Measurements from ENCODE around the gene GTF2A1. TPM values are rescaled to one million over a fixed set of nuclear protein-coding genes. Genes with fewer than 3 reads are reported as not detected.
A peak's percentile ranks its signal among the peaks of the same experiment; 100 is the strongest.
"Not testable (repeated sequence)": the region's sequence is repeated elsewhere in the genome, so short reads cannot be mapped to it uniquely, and the experiment has no call there.

The GTF2A1 gene
- total RNA-seq, 4 donors from 2014 or later, result 18.7 to 25.7 (median 22.9) TPM

DNA sequence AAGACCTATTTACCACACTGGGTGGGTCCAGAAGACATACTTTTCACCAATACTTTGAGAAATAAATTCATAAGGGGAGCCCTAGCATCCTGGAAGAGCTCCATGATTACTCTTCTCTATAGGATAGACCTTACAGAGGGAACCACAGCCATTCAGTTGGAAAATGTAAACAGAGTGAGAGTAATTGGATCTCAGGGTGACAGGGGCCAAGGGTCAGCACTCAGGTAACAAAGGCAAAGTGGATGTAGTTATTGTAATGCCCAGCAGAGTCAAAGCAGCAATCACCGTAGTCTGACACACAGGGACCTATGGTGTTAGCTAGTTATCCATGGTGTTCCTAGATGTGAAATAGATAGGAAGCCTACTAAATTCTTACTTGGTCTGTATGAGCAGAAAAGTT is 10.8 kb upstream of the GTF2A1 start:
- TF ChIP-seq, protein P1, sequence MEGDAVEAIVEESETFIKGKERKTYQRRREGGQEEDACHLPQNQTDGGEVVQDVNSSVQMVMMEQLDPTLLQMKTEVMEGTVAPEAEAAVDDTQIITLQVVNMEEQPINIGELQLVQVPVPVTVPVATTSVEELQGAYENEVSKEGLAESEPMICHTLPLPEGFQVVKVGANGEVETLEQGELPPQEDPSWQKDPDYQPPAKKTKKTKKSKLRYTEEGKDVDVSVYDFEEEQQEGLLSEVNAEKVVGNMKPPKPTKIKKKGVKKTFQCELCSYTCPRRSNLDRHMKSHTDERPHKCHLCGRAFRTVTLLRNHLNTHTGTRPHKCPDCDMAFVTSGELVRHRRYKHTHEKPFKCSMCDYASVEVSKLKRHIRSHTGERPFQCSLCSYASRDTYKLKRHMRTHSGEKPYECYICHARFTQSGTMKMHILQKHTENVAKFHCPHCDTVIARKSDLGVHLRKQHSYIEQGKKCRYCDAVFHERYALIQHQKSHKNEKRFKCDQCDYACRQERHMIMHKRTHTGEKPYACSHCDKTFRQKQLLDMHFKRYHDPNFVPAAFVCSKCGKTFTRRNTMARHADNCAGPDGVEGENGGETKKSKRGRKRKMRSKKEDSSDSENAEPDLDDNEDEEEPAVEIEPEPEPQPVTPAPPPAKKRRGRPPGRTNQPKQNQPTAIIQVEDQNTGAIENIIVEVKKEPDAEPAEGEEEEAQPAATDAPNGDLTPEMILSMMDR (IDR thresholded peaks at IDR 0.05), result no peak
- no peak for TF ChIP-seq POLR2A (IDR thresholded peaks at IDR 0.05)

DNA sequence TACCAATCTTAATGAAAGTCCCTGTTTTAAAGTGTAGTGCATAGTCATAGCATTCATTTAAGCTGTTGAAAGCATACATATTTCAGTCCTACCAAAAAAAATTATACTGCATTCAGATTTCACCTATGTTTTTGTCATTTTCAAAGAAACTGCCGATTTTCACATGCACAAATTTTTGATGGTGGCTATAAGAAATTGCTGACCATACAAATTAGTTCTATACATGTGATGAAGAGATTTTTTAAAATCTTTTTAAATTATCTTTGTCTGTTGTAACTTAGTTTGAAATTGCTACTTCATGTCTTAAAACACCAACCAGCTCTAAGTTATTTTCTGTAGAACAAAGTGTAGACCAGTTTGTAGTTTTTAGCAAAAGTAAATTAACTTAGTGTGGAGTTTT is 3.5 kb upstream of the GTF2A1 start:
- no peaks in the 10 kb centered on the region for H3K27me3 ChIP-seq
- intact Hi-C loops (cut with DNase I), result no loop called here
- H3K36me3 ChIP-seq, result no peaks in the 10 kb centered on the region
- no peak for DNase-seq
- 95 to 96% methylated on average over 1 of the region's 1 CpG for WGBS, 2 donors
- H3K4me1 ChIP-seq, result peaks cover 5 to 10% (median 6%) of the 10 kb centered on the region in 3 donors
- TF ChIP-seq POLR2A (IDR thresholded peaks at IDR 0.05), result no peak
- TF ChIP-seq, protein P1 (IDR thresholded peaks at IDR 0.05), result no peak
- H3K4me3 ChIP-seq, result no peak overlapping the region
- H3K27ac ChIP-seq, result no peak overlapping the region
- no peaks in the 10 kb centered on the region for H3K9me3 ChIP-seq

More for the DNA sequence above, 10.8 kb upstream of the GTF2A1 start:
- Histone ChIP-seq H3K9me3 (no peaks in the 10 kb centered on the region), H3K4me1 (no peaks in the 10 kb centered on the region), H3K27me3 (no peaks in the 10 kb centered on the region), H3K36me3 (no peaks in the 10 kb centered on the region), H3K27ac (no peak overlapping the region), H3K4me3 (no peak overlapping the region)
- WGBS, 2 donors, result 81 to 87% methylated on average over 1 of the region's 1 CpG
- no peak for DNase-seq
- intact Hi-C loops (cut with DNase I), result no loop called here

DNA sequence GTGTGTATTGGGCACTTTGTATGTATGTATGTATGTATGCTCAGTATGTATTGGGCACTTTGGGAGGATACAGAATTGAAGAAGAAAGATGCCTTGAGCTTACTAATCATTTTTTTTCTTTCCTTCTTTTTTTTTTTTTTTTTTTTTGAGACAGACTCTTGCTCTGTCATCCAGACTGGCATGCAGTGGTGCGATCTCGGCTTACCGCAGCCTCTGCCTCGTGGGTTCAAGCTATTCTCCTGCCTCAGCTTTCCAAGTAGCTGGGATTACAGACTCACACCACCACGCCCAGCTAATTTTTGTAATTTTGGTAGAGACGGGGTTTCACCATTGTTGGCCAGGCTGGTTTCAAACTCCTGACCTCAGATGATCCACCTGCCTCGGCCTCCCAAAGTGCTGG is 3.0 kb upstream of the GTF2A1 start:
- intact Hi-C loops (cut with DNase I); H3K9me3 ChIP-seq; H3K36me3 ChIP-seq; H3K27ac ChIP-seq; H3K4me3 ChIP-seq; H3K27me3 ChIP-seq; DNase-seq: not testable (repeated sequence)
- peaks cover 5 to 14% (median 6%) of the 10 kb centered on the region in 3 donors for H3K4me1 ChIP-seq
- 80 to 95% methylated on average over 4 to 7 of the region's 7 CpGs for WGBS, 2 donors

DNA sequence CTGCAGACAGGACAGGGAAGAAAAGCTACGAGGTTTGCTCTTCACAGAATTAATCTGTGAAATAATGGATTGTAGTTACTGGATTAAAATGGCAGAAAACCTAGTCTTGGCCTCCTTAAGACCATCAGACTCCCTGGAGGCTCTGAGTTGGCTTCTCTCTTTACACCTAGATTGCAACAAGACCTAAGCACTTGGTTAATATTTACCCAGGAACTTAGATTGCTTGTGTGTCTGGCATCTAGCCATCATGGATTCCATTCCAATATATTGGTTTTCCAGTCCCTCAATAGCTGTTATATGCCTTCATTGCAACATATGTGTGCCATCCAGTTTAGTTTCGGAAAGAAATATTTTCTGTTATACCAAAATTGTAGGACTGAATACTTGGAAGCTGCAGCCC is 1.9 kb upstream of the GTF2A1 start:
- no peak for TF ChIP-seq POLR2A (IDR thresholded peaks at IDR 0.05)
- TF ChIP-seq, protein P1 (IDR thresholded peaks at IDR 0.05), result no peak
- no peaks in the 10 kb centered on the region for H3K9me3 ChIP-seq
- DNase-seq, result no peak
- 96 to 98% methylated on average over 2 of the region's 2 CpGs for WGBS, 2 donors
- no peaks in the 10 kb centered on the region for H3K27me3 ChIP-seq
- intact Hi-C loops (cut with DNase I), result no loop called here
- no peak overlapping the region for H3K4me3 ChIP-seq
- H3K27ac ChIP-seq, result no peak overlapping the region
- no peaks in the 10 kb centered on the region for H3K36me3 ChIP-seq
- peaks cover 6 to 25% (median 11%) of the 10 kb centered on the region in 3 donors for H3K4me1 ChIP-seq

DNA sequence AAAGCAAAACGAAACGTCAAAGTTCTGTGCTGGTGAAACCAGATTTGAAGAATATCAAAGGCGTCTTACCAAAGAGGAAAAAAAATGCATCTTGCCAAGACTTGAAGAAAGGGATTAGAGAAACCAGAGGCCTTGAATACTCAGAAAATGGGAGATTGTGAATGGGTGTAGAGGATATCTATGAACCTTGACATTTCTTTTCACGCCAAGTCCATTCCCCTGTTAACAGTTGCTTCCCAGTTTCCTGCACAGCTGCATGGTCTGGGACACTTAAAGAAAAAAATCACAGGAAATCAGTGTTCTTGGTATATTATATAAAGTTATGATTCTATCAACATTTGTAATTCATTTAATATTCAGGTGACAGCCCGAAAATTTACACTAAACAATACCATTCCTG is 1.4 kb upstream of the GTF2A1 start:
- H3K4me3 ChIP-seq, result peak overlapping the region in 1 of 4 donors; percentile 87
- TF ChIP-seq POLR2A (IDR thresholded peaks at IDR 0.05), result no peak
- TF ChIP-seq, protein P1 (IDR thresholded peaks at IDR 0.05), result no peak
- no peak for DNase-seq
- H3K9me3 ChIP-seq, result no peaks in the 10 kb centered on the region
- intact Hi-C loops (cut with DNase I), result no loop called here
- H3K36me3 ChIP-seq, result no peaks in the 10 kb centered on the region
- peaks cover 6 to 30% (median 15%) of the 10 kb centered on the region in 3 donors for H3K4me1 ChIP-seq
- 50 to 54% methylated on average over 5 of the region's 5 CpGs for WGBS, 2 donors
- peak overlapping the region; percentile 97 to 99 (median 99) for H3K27ac ChIP-seq
- no peaks in the 10 kb centered on the region for H3K27me3 ChIP-seq

DNA sequence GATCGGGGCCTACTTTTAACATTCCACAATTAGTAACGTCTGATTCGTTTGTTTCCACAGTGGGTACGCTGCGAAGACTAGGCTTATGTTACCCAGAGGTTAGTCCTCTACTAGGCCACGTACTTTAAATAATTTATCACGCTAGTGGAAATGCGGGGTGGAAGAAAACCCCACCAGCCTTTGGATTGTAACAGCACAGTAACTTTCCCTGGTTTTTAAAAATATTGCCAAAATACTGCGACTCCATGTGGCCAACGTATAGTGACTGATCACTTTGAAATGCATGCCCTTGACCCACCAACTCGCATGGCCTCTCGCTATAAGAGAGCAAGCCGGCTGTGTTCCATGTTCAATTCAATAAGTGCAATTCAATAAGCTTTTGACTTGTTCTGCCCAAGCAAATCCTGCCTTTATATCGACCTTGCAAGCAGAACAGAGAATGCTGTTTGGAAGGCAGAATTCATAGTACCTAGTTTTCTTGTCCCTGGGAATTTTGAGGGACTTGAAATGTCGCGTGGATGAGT is 882 bp upstream of the GTF2A1 start:
- H3K27me3 ChIP-seq, result no peaks in the 10 kb centered on the region
- TF ChIP-seq, protein P1 (IDR thresholded peaks at IDR 0.05), result no peak
- no peak for TF ChIP-seq POLR2A (IDR thresholded peaks at IDR 0.05)
- no peaks in the 10 kb centered on the region for H3K9me3 ChIP-seq
- peak overlapping the region; percentile 74 to 93 (median 82) for H3K4me3 ChIP-seq
- H3K27ac ChIP-seq, result peak overlapping the region; percentile 97 to 99 (median 99)
- intact Hi-C loops (cut with DNase I), result no loop called here
- peaks cover 6 to 35% (median 15%) of the 10 kb centered on the region in 3 donors for H3K4me1 ChIP-seq
- H3K36me3 ChIP-seq, result no peaks in the 10 kb centered on the region
- DNase-seq, result no peak
- WGBS, 2 donors, result 18 to 24% methylated on average over 15 to 16 of the region's 16 CpGs
